ENCODE results near the gene XPNPEP1.

DNA sequence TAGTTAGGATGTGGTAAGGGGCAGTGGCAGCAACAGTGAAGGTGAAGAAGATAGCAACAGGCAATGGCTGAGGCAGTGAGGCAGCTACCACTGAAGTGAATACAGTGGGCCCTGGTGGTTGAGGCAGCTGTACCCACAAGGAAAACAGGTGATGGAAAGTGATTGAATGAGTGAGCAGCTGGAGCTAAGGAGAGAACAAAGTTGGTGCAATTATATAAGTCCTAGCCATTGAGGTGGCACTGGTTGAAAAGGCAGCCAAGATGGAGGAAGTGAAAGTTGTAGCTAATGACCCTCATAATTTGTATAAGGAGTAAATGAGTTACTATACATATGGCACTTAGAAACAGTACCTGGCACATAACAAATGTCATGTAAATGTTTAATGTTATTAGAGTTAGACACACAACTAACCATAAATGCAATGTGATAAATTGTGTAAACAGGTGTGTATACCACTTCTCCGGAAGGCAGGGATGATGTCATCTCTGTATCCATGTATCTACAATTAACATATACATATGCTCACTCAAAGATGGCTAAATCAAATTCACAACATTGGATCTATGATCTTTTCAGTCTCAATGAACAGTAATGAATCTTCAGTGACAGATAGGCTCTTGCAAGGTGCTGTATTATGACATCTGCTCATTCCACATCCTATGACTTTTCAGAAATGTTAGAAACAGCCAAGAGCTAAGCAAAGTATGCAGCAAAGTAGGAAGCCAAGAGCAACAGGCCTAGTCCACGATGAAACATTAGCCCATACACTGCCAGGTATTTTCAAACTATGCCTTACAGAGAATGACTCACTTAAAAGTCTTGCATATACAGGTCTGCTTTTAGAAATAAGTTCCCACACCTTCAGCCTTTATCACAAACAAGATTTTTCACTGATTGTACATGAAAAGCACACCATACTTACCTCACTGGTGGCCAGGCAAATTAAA is 10.7 kb downstream of the XPNPEP1 start:
- TF ChIP-seq, protein P1, sequence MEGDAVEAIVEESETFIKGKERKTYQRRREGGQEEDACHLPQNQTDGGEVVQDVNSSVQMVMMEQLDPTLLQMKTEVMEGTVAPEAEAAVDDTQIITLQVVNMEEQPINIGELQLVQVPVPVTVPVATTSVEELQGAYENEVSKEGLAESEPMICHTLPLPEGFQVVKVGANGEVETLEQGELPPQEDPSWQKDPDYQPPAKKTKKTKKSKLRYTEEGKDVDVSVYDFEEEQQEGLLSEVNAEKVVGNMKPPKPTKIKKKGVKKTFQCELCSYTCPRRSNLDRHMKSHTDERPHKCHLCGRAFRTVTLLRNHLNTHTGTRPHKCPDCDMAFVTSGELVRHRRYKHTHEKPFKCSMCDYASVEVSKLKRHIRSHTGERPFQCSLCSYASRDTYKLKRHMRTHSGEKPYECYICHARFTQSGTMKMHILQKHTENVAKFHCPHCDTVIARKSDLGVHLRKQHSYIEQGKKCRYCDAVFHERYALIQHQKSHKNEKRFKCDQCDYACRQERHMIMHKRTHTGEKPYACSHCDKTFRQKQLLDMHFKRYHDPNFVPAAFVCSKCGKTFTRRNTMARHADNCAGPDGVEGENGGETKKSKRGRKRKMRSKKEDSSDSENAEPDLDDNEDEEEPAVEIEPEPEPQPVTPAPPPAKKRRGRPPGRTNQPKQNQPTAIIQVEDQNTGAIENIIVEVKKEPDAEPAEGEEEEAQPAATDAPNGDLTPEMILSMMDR (IDR thresholded peaks at IDR 0.05) = no peak
- no peak for TF ChIP-seq EP300 (IDR thresholded peaks at IDR 0.05)
